K562 (cell line): Measurements from ENCODE around the gene CPVL.

Source experiments
- EGR1 ChIP-seq: fragments of 450-650 bp; conservative IDR thresholded peaks from 2 replicates; pipeline ENCODE4 v1.6.1; 2017; ENCODE audit warnings: mild to moderate bottlenecking
- EHMT2 ChIP-seq: fragments of 450-650 bp; IDR thresholded peaks from 2 replicates; pipeline ENCODE4 v1.6.1; 2018; ENCODE audit warnings: antibody characterized with exemption
- ESRRA ChIP-seq: fragments of 450-650 bp; IDR thresholded peaks from 2 replicates; pipeline ENCODE4 v1.6.1; 2014; ENCODE audit warnings: low read depth, mild to moderate bottlenecking, moderate library complexity, borderline replicate concordance
- JUN ChIP-seq, 2 experiments: sonication (generic) in 1 of 2; formaldehyde crosslinking in 1 of 2; IDR thresholded peaks; 2 replicates each; pipeline versions ENCODE4 v1.6.1 to v1.8.0; 2012 to 2022; ENCODE audit warnings: borderline replicate concordance in 2 of 2, mild to moderate bottlenecking in 2 of 2, improper control_type of control experiment in 1 of 2, low read depth in 1 of 2, low read length in 1 of 2, missing genetic modification reagents in 1 of 2
- PHTF2 ChIP-seq: fragments of 250-450 bp; sonication (Bioruptor Pico); IDR thresholded peaks from 2 replicates; pipeline ENCODE4 v1.5.0; 2021; ENCODE audit warnings: mild to moderate bottlenecking
- TF ChIP-seq, protein P1 (sequence below): fragments of 450-650 bp; IDR thresholded peaks from 2 replicates; pipeline ENCODE4 v1.6.1; 2016; ENCODE audit warnings: low read depth
- TF ChIP-seq, protein P2 (sequence below), 3 experiments: IDR thresholded peaks in 2 of 3; conservative IDR thresholded peaks in 1 of 3; 2 replicates each; pipeline ENCODE4 v1.5.1; 2011 to 2012; ENCODE audit warnings: low read length in 3 of 3, mild to moderate bottlenecking in 3 of 3, control low read depth in 2 of 3, improper control_type of control experiment in 1 of 3, inconsistent platforms in 1 of 3, low read depth in 1 of 3, mixed read lengths in 1 of 3, moderate library complexity in 1 of 3; ENCODE audit not compliant: insufficient read depth in 2 of 3
- TF ChIP-seq, protein P3 (sequence below): sonication (generic); formaldehyde crosslinking; IDR thresholded peaks from 2 replicates; pipeline ENCODE4 v1.8.0; 2022; ENCODE audit warnings: missing genetic modification reagents, mild to moderate bottlenecking, borderline replicate concordance
- TF ChIP-seq, protein P4 (sequence below): IDR thresholded peaks from 3 replicates; pipeline ENCODE4 v1.6.1; 2011; ENCODE audit warnings: borderline replicate concordance, mild to moderate bottlenecking; ENCODE audit not compliant: insufficient read length, insufficient read depth
- TF ChIP-seq, protein P5 (sequence below): fragments of 450-650 bp; IDR thresholded peaks from 2 replicates; pipeline ENCODE4 v1.6.1; 2016

DNA sequence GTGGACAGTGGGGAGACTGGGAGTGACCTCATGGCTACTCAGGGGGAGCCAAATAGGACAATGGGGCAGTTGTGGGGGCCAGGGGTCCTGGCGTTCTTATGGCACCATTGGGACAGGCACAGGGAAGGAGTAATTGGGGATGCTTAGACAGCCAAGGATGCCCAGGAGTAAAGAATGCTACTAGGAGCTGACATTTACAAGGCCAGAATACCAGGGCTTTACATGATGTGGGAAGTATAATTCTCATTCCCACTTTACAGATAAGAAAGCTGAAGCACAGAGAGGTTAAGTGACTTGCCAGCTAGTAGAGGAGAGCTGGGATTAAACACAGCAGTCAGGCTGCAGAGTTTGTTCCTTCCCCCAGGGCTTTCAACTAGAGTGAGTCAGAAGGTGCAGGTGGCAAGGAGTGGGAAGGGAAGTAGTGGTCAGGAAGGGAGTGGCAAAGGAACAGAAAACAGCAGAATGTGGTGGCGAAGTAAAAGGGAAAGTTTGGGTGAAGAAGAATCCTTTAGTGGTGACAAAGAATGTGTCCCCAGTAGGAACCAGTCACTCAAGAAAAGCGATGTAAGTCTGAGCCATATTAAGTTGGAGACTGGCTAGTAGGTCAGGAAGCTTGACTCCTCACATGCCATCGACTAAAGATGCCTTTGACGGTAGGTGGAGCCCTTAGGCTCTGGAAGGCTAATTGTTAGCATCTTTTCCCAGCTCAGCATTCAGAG, 32.8 kb downstream of the CPVL start:
- TF ChIP-seq PHTF2 (no peak), ESRRA (no peak), JUN (IDR thresholded peaks at IDR 0.05; ENCODE audit: borderline replicate concordance, low read depth, low read length) (no peak), JUN (CRISPR knock-in tag; IDR thresholded peaks at IDR 0.05; ENCODE audit: borderline replicate concordance) (no peak), EGR1 (no peak), EHMT2 (no peak)
- TF ChIP-seq, protein P1, sequence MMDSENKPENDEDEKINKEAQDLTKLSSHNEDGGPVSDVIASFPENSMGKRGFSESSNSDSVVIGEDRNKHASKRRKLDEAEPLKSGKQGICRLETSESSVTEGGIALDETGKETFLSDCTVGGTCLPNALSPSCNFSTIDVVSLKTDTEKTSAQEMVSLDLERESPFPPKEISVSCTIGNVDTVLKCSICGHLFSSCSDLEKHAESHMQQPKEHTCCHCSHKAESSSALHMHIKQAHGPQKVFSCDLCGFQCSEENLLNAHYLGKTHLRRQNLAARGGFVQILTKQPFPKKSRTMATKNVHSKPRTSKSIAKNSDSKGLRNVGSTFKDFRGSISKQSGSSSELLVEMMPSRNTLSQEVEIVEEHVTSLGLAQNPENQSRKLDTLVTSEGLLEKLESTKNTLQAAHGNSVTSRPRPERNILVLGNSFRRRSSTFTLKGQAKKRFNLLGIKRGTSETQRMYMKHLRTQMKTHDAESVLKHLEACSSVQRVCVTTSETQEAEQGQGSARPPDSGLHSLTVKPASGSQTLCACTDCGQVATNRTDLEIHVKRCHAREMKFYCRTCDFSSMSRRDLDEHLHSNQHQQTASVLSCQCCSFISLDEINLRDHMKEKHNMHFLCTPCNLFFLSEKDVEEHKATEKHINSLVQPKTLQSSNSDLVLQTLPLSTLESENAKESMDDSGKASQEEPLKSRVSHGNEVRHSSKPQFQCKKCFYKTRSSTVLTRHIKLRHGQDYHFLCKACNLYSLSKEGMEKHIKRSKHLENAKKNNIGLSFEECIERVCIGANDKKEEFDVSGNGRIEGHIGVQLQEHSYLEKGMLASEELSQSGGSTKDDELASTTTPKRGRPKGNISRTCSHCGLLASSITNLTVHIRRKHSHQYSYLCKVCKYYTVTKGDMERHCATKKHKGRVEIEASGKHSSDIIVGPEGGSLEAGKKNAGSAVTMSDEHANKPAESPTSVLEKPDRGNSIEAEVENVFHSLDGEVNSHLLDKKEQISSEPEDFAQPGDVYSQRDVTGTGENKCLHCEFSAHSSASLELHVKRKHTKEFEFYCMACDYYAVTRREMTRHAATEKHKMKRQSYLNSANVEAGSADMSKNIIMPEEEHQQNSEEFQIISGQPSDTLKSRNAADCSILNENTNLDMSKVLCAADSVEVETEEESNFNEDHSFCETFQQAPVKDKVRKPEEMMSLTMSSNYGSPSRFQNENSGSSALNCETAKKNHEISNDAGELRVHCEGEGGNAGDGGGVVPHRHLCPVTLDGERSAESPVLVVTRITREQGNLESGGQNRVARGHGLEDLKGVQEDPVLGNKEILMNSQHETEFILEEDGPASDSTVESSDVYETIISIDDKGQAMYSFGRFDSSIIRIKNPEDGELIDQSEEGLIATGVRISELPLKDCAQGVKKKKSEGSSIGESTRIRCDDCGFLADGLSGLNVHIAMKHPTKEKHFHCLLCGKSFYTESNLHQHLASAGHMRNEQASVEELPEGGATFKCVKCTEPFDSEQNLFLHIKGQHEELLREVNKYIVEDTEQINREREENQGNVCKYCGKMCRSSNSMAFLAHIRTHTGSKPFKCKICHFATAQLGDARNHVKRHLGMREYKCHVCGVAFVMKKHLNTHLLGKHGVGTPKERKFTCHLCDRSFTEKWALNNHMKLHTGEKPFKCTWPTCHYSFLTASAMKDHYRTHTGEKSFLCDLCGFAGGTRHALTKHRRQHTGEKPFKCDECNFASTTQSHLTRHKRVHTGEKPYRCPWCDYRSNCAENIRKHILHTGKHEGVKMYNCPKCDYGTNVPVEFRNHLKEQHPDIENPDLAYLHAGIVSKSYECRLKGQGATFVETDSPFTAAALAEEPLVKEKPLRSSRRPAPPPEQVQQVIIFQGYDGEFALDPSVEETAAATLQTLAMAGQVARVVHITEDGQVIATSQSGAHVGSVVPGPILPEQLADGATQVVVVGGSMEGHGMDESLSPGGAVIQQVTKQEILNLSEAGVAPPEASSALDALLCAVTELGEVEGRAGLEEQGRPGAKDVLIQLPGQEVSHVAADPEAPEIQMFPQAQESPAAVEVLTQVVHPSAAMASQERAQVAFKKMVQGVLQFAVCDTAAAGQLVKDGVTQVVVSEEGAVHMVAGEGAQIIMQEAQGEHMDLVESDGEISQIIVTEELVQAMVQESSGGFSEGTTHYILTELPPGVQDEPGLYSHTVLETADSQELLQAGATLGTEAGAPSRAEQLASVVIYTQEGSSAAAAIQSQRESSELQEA, result no peak
- TF ChIP-seq, protein P2, sequence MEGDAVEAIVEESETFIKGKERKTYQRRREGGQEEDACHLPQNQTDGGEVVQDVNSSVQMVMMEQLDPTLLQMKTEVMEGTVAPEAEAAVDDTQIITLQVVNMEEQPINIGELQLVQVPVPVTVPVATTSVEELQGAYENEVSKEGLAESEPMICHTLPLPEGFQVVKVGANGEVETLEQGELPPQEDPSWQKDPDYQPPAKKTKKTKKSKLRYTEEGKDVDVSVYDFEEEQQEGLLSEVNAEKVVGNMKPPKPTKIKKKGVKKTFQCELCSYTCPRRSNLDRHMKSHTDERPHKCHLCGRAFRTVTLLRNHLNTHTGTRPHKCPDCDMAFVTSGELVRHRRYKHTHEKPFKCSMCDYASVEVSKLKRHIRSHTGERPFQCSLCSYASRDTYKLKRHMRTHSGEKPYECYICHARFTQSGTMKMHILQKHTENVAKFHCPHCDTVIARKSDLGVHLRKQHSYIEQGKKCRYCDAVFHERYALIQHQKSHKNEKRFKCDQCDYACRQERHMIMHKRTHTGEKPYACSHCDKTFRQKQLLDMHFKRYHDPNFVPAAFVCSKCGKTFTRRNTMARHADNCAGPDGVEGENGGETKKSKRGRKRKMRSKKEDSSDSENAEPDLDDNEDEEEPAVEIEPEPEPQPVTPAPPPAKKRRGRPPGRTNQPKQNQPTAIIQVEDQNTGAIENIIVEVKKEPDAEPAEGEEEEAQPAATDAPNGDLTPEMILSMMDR (IDR thresholded peaks at IDR 0.05 in 2 of 3, conservative IDR thresholded peaks at IDR 0.05 in 1 of 3; ENCODE audit: insufficient read depth in 2 of 3, low read depth in 1 of 3, low read length in 3 of 3), result peak; percentile 28 to 29 (median 28); a peak in 2 of 6 replicates
- TF ChIP-seq, protein P3, sequence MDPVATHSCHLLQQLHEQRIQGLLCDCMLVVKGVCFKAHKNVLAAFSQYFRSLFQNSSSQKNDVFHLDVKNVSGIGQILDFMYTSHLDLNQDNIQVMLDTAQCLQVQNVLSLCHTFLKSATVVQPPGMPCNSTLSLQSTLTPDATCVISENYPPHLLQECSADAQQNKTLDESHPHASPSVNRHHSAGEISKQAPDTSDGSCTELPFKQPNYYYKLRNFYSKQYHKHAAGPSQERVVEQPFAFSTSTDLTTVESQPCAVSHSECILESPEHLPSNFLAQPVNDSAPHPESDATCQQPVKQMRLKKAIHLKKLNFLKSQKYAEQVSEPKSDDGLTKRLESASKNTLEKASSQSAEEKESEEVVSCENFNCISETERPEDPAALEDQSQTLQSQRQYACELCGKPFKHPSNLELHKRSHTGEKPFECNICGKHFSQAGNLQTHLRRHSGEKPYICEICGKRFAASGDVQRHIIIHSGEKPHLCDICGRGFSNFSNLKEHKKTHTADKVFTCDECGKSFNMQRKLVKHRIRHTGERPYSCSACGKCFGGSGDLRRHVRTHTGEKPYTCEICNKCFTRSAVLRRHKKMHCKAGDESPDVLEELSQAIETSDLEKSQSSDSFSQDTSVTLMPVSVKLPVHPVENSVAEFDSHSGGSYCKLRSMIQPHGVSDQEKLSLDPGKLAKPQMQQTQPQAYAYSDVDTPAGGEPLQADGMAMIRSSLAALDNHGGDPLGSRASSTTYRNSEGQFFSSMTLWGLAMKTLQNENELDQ (CRISPR knock-in tag), result no peak
- TF ChIP-seq, protein P4, sequence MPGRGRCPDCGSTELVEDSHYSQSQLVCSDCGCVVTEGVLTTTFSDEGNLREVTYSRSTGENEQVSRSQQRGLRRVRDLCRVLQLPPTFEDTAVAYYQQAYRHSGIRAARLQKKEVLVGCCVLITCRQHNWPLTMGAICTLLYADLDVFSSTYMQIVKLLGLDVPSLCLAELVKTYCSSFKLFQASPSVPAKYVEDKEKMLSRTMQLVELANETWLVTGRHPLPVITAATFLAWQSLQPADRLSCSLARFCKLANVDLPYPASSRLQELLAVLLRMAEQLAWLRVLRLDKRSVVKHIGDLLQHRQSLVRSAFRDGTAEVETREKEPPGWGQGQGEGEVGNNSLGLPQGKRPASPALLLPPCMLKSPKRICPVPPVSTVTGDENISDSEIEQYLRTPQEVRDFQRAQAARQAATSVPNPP, result no peak
- TF ChIP-seq, protein P5, sequence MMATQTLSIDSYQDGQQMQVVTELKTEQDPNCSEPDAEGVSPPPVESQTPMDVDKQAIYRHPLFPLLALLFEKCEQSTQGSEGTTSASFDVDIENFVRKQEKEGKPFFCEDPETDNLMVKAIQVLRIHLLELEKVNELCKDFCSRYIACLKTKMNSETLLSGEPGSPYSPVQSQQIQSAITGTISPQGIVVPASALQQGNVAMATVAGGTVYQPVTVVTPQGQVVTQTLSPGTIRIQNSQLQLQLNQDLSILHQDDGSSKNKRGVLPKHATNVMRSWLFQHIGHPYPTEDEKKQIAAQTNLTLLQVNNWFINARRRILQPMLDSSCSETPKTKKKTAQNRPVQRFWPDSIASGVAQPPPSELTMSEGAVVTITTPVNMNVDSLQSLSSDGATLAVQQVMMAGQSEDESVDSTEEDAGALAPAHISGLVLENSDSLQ, result no peak
